ENCODE data around the gene ADGRD1. TPM values are rescaled to one million over a fixed set of nuclear protein-coding genes. Genes with fewer than 3 reads are reported as not detected.

Gene ADGRD1
- polyA plus RNA-seq, 1 of the 3 experiments (the other 2 are of a cell fraction) = not detected

GRCh38 chr12:131063413-131063812 is 109.7 kb downstream of the ADGRD1 start:
- Histone ChIP-seq H3K4me2 (no peak overlapping the region), H3K27ac (ENCODE audit: low read depth in 2 of 2, low read length in 1 of 2) (no peak overlapping the region), H3K27me3 (ENCODE audit: insufficient read depth) (no peaks in the 10 kb centered on the region), H3K79me2 (ENCODE audit: insufficient read depth) (no peaks in the 10 kb centered on the region), H3K4me3 (ENCODE audit: low read depth in 2 of 2, low read length in 1 of 2) (no peak overlapping the region), H3K4me1 (ENCODE audit: control insufficient read depth in 1 of 2, insufficient read depth in 2 of 2, low read depth in 1 of 2, low read length in 1 of 2) (no peaks in the 10 kb centered on the region), H3K9ac (no peak overlapping the region), H3F3A (replicated peaks; ENCODE audit: insufficient read depth) (no peaks in the 10 kb centered on the region), H4K20me1 (ENCODE audit: insufficient read depth) (no peaks in the 10 kb centered on the region), H3K9me2 (no peaks in the 10 kb centered on the region), H2AFZ (ENCODE audit: low read depth) (no peak overlapping the region), H3K9me3 (no peaks in the 10 kb centered on the region), H3K36me3 (replicated peaks in 1 of 2; ENCODE audit: control insufficient read depth in 1 of 2, insufficient read depth in 2 of 2, low read length in 1 of 2) (no peaks in the 10 kb centered on the region)
- CTCF ChIA-PET = interaction anchor here (0.6 to 1.2 kb wide), 2 partner anchors 11 to 749 kb away, joined by 3 read pairs; no protein-coding TSS in a partner anchor
- no peak for DNase-seq
- 36% methylated on average over 3 of the region's 3 CpGs for WGBS (ENCODE audit: low lambda C conversion rate)
- TF ChIP-seq, protein P1, sequence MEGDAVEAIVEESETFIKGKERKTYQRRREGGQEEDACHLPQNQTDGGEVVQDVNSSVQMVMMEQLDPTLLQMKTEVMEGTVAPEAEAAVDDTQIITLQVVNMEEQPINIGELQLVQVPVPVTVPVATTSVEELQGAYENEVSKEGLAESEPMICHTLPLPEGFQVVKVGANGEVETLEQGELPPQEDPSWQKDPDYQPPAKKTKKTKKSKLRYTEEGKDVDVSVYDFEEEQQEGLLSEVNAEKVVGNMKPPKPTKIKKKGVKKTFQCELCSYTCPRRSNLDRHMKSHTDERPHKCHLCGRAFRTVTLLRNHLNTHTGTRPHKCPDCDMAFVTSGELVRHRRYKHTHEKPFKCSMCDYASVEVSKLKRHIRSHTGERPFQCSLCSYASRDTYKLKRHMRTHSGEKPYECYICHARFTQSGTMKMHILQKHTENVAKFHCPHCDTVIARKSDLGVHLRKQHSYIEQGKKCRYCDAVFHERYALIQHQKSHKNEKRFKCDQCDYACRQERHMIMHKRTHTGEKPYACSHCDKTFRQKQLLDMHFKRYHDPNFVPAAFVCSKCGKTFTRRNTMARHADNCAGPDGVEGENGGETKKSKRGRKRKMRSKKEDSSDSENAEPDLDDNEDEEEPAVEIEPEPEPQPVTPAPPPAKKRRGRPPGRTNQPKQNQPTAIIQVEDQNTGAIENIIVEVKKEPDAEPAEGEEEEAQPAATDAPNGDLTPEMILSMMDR (IDR thresholded peaks at IDR 0.05) = no peak
- TF ChIP-seq FOXM1 (IDR thresholded peaks at IDR 0.05; ENCODE audit: low read depth) (no peak), MEF2A (IDR thresholded peaks at IDR 0.05; ENCODE audit: borderline replicate concordance, low read depth) (no peak), FOXJ3 (CRISPR knock-in tag; IDR thresholded peaks at IDR 0.05) (no peak), NFIC (IDR thresholded peaks at IDR 0.05; ENCODE audit: borderline replicate concordance) (no peak), SIN3A (IDR thresholded peaks at IDR 0.05; ENCODE audit: borderline replicate concordance, low read depth, low read length) (no peak)
- POLR2A ChIA-PET = no interaction called here

GRCh38 chr12:131063960-131064359 is 110.3 kb downstream of the ADGRD1 start:
- H3K27me3 ChIP-seq (ENCODE audit: insufficient read depth) = no peaks in the 10 kb centered on the region
- no peak overlapping the region for H3K9ac ChIP-seq
- POLR2A ChIA-PET = no interaction called here
- no peaks in the 10 kb centered on the region for H3K36me3 ChIP-seq (replicated peaks in 1 of 2; ENCODE audit: control insufficient read depth in 1 of 2, insufficient read depth in 2 of 2, low read length in 1 of 2)
- H3K9me2 ChIP-seq = no peaks in the 10 kb centered on the region
- DNase-seq = no peak
- H3K27ac ChIP-seq (ENCODE audit: low read depth in 2 of 2, low read length in 1 of 2) = no peak overlapping the region
- H3F3A ChIP-seq (replicated peaks; ENCODE audit: insufficient read depth) = no peaks in the 10 kb centered on the region
- no peak overlapping the region for H2AFZ ChIP-seq (ENCODE audit: low read depth)
- H3K4me3 ChIP-seq (ENCODE audit: low read depth in 2 of 2, low read length in 1 of 2) = no peak overlapping the region
- no peaks in the 10 kb centered on the region for H3K9me3 ChIP-seq
- CTCF ChIA-PET = interaction anchor here (1.2 kb wide), 1 partner anchor 12 kb away, joined by 3 read pairs; no protein-coding TSS in a partner anchor
- no peaks in the 10 kb centered on the region for H4K20me1 ChIP-seq (ENCODE audit: insufficient read depth)
- 39% methylated on average over 2 of the region's 2 CpGs for WGBS (ENCODE audit: low lambda C conversion rate)
- no peaks in the 10 kb centered on the region for H3K4me1 ChIP-seq (ENCODE audit: control insufficient read depth in 1 of 2, insufficient read depth in 2 of 2, low read depth in 1 of 2, low read length in 1 of 2)
- H3K4me2 ChIP-seq = no peak overlapping the region
- no peaks in the 10 kb centered on the region for H3K79me2 ChIP-seq (ENCODE audit: insufficient read depth)
- TF ChIP-seq RXRA (IDR thresholded peaks at IDR 0.05; ENCODE audit: borderline replicate concordance, low read depth) = no peak
- TF ChIP-seq YY1 (IDR thresholded peaks at IDR 0.05; ENCODE audit: low read depth) = no peak
- no peak for TF ChIP-seq USF1 (IDR thresholded peaks at IDR 0.05; ENCODE audit: borderline replicate concordance, low read depth)

GRCh38 chr12:131065279-131065678 is 111.6 kb downstream of the ADGRD1 start:
- H3K9me2 ChIP-seq = no peaks in the 10 kb centered on the region
- no peak overlapping the region for H3K9ac ChIP-seq
- 49% methylated on average over 4 of the region's 11 CpGs for WGBS (ENCODE audit: low lambda C conversion rate)
- no peak overlapping the region for H3K27ac ChIP-seq (ENCODE audit: low read depth in 2 of 2, low read length in 1 of 2)
- H3K4me2 ChIP-seq = no peak overlapping the region
- no peaks in the 10 kb centered on the region for H3K4me1 ChIP-seq (ENCODE audit: control insufficient read depth in 1 of 2, insufficient read depth in 2 of 2, low read depth in 1 of 2, low read length in 1 of 2)
- no peak overlapping the region for H3K4me3 ChIP-seq (ENCODE audit: low read depth in 2 of 2, low read length in 1 of 2)
- H3K9me3 ChIP-seq = no peaks in the 10 kb centered on the region
- H3F3A ChIP-seq (replicated peaks; ENCODE audit: insufficient read depth) = no peaks in the 10 kb centered on the region
- CTCF ChIA-PET = no interaction called here
- H3K27me3 ChIP-seq (ENCODE audit: insufficient read depth) = no peaks in the 10 kb centered on the region
- H2AFZ ChIP-seq (ENCODE audit: low read depth) = no peak overlapping the region
- no peaks in the 10 kb centered on the region for H3K79me2 ChIP-seq (ENCODE audit: insufficient read depth)
- DNase-seq = no peak
- POLR2A ChIA-PET = no interaction called here
- H3K36me3 ChIP-seq (replicated peaks in 1 of 2; ENCODE audit: control insufficient read depth in 1 of 2, insufficient read depth in 2 of 2, low read length in 1 of 2) = no peaks in the 10 kb centered on the region
- no peaks in the 10 kb centered on the region for H4K20me1 ChIP-seq (ENCODE audit: insufficient read depth)
- TF ChIP-seq FOXM1 (IDR thresholded peaks at IDR 0.05; ENCODE audit: low read depth) (no peak), SIN3A (IDR thresholded peaks at IDR 0.05; ENCODE audit: borderline replicate concordance, low read depth, low read length) (no peak), MAX (IDR thresholded peaks at IDR 0.05; ENCODE audit: low read depth) (no peak), REST (IDR thresholded peaks at IDR 0.05; ENCODE audit: low read depth, low read length) (no peak), IRF3 (IDR thresholded peaks at IDR 0.05; ENCODE audit: low read depth, low read length) (no peak)
- TF ChIP-seq, protein P2, sequence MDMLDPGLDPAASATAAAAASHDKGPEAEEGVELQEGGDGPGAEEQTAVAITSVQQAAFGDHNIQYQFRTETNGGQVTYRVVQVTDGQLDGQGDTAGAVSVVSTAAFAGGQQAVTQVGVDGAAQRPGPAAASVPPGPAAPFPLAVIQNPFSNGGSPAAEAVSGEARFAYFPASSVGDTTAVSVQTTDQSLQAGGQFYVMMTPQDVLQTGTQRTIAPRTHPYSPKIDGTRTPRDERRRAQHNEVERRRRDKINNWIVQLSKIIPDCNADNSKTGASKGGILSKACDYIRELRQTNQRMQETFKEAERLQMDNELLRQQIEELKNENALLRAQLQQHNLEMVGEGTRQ (IDR thresholded peaks at IDR 0.05; ENCODE audit: borderline replicate concordance, low read depth, low read length) = no peak

All from SK-N-SH (cell line).